ENCODE results near the gene MDFIC. TPM values are rescaled to one million over a fixed set of nuclear protein-coding genes. Genes with fewer than 3 reads are reported as not detected.

Gene MDFIC
- total RNA-seq, 1 donor = 72.1 TPM

DNA sequence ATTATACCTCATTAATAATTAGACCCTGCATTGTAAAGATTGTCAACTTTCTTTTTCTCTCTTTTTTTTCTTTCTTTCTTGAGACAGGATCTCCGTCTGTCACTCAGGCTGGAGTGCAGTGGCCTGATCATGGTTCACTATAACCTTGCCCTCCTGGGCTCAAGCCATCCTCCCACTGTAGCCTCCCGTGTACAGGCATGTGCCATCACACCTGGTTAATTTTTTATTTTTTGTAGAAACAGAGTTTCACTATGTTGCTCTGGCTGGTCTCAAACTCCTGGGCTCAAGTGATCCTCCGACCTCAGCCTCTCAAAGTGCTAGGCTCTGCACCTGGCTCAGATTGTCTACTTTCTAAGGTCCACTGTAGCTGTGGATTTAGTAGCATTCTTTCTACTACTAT is 50.7 kb downstream of the MDFIC start:
- no peak for DNase-seq (ENCODE audit: low read depth)
- TF ChIP-seq, protein P1, sequence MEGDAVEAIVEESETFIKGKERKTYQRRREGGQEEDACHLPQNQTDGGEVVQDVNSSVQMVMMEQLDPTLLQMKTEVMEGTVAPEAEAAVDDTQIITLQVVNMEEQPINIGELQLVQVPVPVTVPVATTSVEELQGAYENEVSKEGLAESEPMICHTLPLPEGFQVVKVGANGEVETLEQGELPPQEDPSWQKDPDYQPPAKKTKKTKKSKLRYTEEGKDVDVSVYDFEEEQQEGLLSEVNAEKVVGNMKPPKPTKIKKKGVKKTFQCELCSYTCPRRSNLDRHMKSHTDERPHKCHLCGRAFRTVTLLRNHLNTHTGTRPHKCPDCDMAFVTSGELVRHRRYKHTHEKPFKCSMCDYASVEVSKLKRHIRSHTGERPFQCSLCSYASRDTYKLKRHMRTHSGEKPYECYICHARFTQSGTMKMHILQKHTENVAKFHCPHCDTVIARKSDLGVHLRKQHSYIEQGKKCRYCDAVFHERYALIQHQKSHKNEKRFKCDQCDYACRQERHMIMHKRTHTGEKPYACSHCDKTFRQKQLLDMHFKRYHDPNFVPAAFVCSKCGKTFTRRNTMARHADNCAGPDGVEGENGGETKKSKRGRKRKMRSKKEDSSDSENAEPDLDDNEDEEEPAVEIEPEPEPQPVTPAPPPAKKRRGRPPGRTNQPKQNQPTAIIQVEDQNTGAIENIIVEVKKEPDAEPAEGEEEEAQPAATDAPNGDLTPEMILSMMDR (IDR thresholded peaks at IDR 0.05; ENCODE audit: insufficient read depth, low read length) = no peak
- H3K4me3 ChIP-seq (ENCODE audit: low read depth, low read length) = no peak overlapping the region

DNA sequence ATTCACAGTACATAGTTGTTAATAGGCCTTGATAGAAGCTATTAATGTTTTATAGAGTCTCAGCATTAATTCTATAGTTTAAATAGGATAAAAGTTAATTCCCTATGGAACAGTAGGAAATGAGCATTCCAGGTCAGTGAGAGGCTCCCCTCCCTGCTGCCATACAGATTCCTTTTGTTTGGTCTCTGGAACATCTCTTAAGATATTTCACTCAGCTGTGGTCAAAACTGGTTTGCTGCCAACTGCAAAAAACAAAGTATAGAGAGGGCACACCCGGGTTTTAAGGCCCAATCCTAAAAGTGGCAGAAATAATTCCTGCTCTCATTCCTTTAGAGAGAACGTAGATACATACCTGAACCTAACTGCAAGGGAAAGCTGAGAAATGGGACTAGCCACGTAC is 51.3 kb downstream of the MDFIC start:
- DNase-seq (ENCODE audit: low read depth) = peak; percentile 78
- TF ChIP-seq, protein P1 (IDR thresholded peaks at IDR 0.05; ENCODE audit: insufficient read depth, low read length) = no peak
- H3K4me3 ChIP-seq (ENCODE audit: low read depth, low read length) = no peak overlapping the region

DNA sequence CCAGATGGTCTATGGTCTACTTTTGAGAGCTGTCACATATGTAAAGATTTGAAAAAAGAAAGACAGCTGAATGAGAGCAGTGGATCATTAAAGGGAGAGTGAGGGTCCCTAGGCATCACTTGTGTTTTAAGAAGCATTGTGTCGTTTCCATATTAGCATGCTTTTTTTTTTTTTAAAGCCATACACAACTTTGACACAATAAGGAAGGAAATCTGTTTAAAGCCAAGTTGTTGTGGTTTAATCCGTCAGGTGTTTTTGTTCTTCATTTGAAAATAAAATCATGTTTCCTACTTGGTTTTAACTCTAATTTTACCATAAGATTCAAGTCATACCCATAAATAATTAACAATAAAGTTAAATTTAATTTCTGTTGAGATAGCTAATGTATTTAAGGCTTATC is 53.5 kb downstream of the MDFIC start:
- TF ChIP-seq, protein P1 (IDR thresholded peaks at IDR 0.05; ENCODE audit: insufficient read depth, low read length) = no peak
- no peak overlapping the region for H3K4me3 ChIP-seq (ENCODE audit: low read depth, low read length)
- DNase-seq (ENCODE audit: low read depth) = no peak

DNA sequence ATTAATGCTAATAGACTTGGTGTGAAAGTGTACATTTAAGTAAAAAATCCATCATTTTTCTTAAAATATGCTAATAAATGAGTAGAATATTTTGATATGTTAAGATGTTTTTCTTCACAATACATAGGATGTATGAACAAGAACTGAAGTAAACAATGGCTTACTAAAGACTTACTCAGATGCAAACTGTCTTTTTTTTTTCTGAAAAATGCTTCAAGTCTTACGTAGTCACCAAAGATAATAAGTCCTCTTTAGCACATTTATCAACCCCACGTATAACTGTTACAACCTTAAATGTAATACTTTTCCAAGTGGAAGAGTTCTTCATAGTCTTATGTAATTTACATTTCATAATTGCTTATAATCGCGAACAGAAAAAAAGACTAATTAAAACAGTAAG is 54.8 kb downstream of the MDFIC start:
- TF ChIP-seq, protein P1 (IDR thresholded peaks at IDR 0.05; ENCODE audit: insufficient read depth, low read length) = no peak
- peak; percentile 41 for DNase-seq (ENCODE audit: low read depth)
- no peak overlapping the region for H3K4me3 ChIP-seq (ENCODE audit: low read depth, low read length)

DNA sequence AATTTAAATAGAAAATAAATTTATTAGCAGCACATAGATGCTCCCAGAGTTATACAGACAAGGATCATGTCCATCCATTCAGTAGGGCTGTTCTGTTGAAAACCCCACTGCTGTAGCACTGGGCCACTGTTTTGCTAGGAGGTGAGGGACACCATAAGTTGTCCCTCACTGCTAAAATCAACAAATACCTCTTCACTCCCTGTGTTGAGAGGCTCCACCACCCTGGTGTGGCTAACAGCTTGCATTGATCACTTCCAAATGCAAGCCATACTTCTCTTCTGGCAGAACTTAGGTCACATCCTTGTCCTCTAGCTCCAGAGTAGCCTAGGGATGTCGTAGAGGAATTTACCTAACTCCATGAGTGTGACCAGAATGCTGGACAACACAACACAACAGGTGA is 55.4 kb downstream of the MDFIC start:
- TF ChIP-seq, protein P1 (IDR thresholded peaks at IDR 0.05; ENCODE audit: insufficient read depth, low read length) = no peak
- no peak for DNase-seq (ENCODE audit: low read depth)
- no peak overlapping the region for H3K4me3 ChIP-seq (ENCODE audit: low read depth, low read length)

DNA sequence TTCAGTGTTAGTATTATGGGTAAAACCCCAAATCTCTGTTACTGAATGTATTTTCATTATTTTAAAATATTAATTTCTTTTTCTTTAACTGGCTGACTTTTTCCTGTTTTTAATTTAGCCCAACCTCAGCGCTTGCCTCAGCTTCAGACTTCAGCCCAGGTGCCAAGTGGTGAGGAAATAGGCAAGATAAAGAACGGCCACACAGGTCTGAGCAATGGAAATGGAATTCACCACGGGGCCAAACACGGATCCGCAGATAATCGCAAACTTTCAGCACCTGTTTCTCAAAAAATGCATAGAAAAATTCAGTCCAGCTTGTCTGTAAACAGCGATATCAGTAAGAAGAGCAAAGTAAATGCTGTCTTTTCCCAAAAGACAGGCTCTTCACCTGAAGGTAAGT is 57.5 kb downstream of the MDFIC start:
- TF ChIP-seq, protein P1 (IDR thresholded peaks at IDR 0.05; ENCODE audit: insufficient read depth, low read length) = no peak
- H3K4me3 ChIP-seq (ENCODE audit: low read depth, low read length) = no peak overlapping the region
- DNase-seq (ENCODE audit: low read depth) = peak; percentile 93

DNA sequence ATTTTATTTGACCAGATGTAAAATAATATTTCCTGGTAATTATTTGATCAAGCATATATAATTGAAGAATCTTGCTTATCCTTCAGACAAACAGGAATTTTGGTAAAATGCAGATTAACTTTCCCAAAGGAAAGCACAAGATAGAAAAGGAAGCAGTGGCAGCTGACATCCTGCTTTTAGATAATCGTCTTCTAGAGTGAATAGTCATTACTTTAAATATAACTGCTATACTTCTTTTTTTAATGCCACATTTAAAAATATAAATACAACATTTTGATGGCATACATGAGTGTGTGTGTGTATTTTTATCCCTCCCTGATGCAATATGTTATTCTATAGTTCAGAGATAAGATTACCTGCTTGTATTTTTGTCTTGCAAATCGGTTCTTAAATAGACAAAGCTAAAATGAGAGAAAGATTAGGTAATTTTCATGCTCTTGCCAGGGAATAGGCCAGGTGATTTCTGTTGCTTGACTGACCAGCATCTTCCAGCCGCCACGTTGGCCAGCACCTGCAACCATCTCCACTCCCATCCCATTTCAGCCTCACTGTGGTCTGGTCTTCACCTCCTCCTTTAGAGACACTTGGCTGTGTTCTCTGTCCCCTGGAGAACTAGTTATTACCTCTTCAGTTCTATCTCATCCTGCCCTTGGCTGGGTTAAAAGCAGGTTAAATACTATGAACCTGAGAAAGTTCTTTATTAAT is 58.1 kb downstream of the MDFIC start:
- no peak overlapping the region for H3K4me3 ChIP-seq (ENCODE audit: low read depth, low read length)
- DNase-seq (ENCODE audit: low read depth) = no peak
- TF ChIP-seq, protein P1 (IDR thresholded peaks at IDR 0.05; ENCODE audit: insufficient read depth, low read length) = no peak

Measured in fibroblast of the aortic adventitia (primary cell).